Panc1 (cell line): ENCODE data around the gene CPEB1. TPM values are rescaled to one million over a fixed set of nuclear protein-coding genes. Genes with fewer than 3 reads are reported as not detected.

Experiments
- ATAC-seq: fragments of 200-7000 bp; cut with Tn5 transposase; 2 replicates; pipeline ENCODE4 v1.9.1; 2020; ENCODE audit warnings: mild to moderate bottlenecking, moderate library complexity
- BruUV-seq: library from RNA; stranded (reverse); fragments of 400-500 nt; replicated peaks from 2 replicates; lab custom pipeline; 2021; lab: Mats Ljungman, UMichigan
- CTCF ChIA-PET: fragments of 300-600 bp; sonication (Branson Sonifier 250); formaldehyde crosslinking; loops from one replicate; lab custom pipeline; 2022; ENCODE audit warnings: antibody characterized with exemption; lab: Charles Lee
- POLR2A ChIA-PET: fragments of 300-600 bp; sonication (Branson Sonifier 250); formaldehyde crosslinking; loops from one replicate; lab custom pipeline; 2022; ENCODE audit warnings: antibody characterized with exemption; lab: Charles Lee
- DNase-seq: peaks from one replicate; pipeline ENCODE4 v3.0.0-alpha.2; 2010; ENCODE audit warnings: low read depth, low spot score
- H3K27ac ChIP-seq: 2 replicates; pipeline ENCODE4 v1.5.1; 2011; ENCODE audit warnings: mild to moderate bottlenecking, low read length, inconsistent platforms
- H3K27me3 ChIP-seq: fragments of 200-500 bp; sonication (Bioruptor generic); 2 replicates; pipeline ENCODE4 v1.6.0; 2014; ENCODE audit warnings: low read length, inconsistent platforms; ENCODE audit not compliant: control insufficient read depth, insufficient read depth
- H3K36me3 ChIP-seq: fragments of 200-500 bp; sonication (Bioruptor generic); 2 replicates; pipeline ENCODE4 v1.5.1; 2014; ENCODE audit warnings: inconsistent platforms, mild to moderate bottlenecking, low read length, moderate library complexity; ENCODE audit not compliant: control insufficient read depth, insufficient read depth
- H3K4me1 ChIP-seq: 2 replicates; pipeline ENCODE4 v1.5.1; 2011; ENCODE audit warnings: inconsistent platforms, mild to moderate bottlenecking, low read length, moderate library complexity; ENCODE audit not compliant: control insufficient read depth, insufficient read depth
- H3K4me3 ChIP-seq, 2 experiments: 2 replicates each; pipeline ENCODE4 v1.5.1; 2011 to 2012; ENCODE audit warnings: low read depth in 2 of 2, low read length in 2 of 2, mild to moderate bottlenecking in 2 of 2, inconsistent platforms in 1 of 2, moderate library complexity in 1 of 2
- H3K9me3 ChIP-seq: fragments of 200-500 bp; sonication (Bioruptor generic); 2 replicates; pipeline ENCODE4 v1.5.1; 2014; ENCODE audit warnings: low read depth, mild to moderate bottlenecking, inconsistent platforms, low read length, moderate library complexity; ENCODE audit not compliant: control insufficient read depth, insufficient read depth
- POLR2AphosphoS5 ChIP-seq: IDR thresholded peaks from 2 replicates; pipeline ENCODE4 v1.6.1; 2012; ENCODE audit warnings: mild to moderate bottlenecking, low read depth, low read length, moderate library complexity
- SIN3A ChIP-seq: IDR thresholded peaks from 2 replicates; pipeline ENCODE4 v1.6.1; 2012; ENCODE audit warnings: low read depth, mild to moderate bottlenecking, low read length, moderate library complexity, borderline replicate concordance; ENCODE audit not compliant: insufficient read depth
- TCF7L2 ChIP-seq: IDR thresholded peaks from 2 replicates; pipeline ENCODE4 v1.6.1; 2011; ENCODE audit warnings: mild to moderate bottlenecking, low read depth, low read length, inconsistent platforms
- in situ Hi-C: cut with HindIII; loops from 2 replicates; pipeline ENCODE4 v1.10.0; 2016; ENCODE audit warnings: low sequenced_read_pairs, low pct_unique_long_range_greater_than_20kb
- intact Hi-C: fragments of 100-400 bp; cut with micrococcal nuclease; formaldehyde crosslinking; loops from one replicate; pipeline ENCODE4 v1.10.0; 2022; ENCODE audit not compliant: unreplicated experiment
- total RNA-seq: library from RNA; stranded (reverse); gene quantifications from one replicate; pipeline ENCODE4 v1.2.1, GENCODE V29; 2021; ENCODE audit not compliant: unreplicated experiment
- TF ChIP-seq, protein P1 (sequence below): fragments of 450-650 bp; IDR thresholded peaks from 2 replicates; pipeline ENCODE4 v1.5.1; 2017; ENCODE audit warnings: mild to moderate bottlenecking
- TF ChIP-seq, protein P2 (sequence below), 2 experiments: IDR thresholded peaks; 2 replicates each; pipeline ENCODE4 v1.6.1; 2011 to 2012; ENCODE audit warnings: low read depth in 2 of 2, control low read depth in 1 of 2, low read length in 1 of 2, mild to moderate bottlenecking in 1 of 2, moderate library complexity in 1 of 2; ENCODE audit not compliant: insufficient read depth in 1 of 2

Gene CPEB1
- total RNA-seq, 1 experiment from 2014 or later: 19.5 TPM

DNA sequence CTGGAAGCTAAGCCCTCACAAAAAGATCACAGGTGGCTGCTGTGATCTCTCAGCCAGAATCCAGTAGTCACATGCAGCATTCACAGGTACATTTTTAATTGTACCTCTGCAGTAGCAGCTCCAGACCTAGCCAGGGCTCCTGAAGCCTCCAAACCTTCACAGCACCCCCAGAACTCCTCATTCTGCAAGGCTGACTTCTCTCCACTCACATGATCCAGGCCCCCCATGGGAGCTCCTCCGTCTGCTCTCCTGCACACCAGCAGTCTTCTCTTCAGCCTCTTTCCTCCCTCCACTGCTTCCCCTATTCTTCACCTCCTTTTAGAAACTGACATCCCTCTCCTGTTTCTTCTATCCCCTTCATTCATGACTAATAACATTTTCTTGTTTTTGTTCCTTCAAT, 13.2 kb upstream of the CPEB1 start:
- Histone ChIP-seq H3K4me3 (no peak overlapping the region), H3K27ac (no peak overlapping the region), H3K27me3 (no peaks in the 10 kb centered on the region), H3K9me3 (no peaks in the 10 kb centered on the region), H3K4me1 (no peaks in the 10 kb centered on the region), H3K36me3 (no peaks in the 10 kb centered on the region; the same call in 1 of the 2 replicates)
- in situ Hi-C loops (no loop called here), intact Hi-C loops (no loop called here)
- POLR2A ChIA-PET: no interaction called here
- no peak for ATAC-seq
- CTCF ChIA-PET: no interaction called here
- DNase-seq: no peak
- BruUV-seq: no TSS peak
- TF ChIP-seq TCF7L2: no peak
- TF ChIP-seq POLR2AphosphoS5: no peak
- TF ChIP-seq, protein P1, sequence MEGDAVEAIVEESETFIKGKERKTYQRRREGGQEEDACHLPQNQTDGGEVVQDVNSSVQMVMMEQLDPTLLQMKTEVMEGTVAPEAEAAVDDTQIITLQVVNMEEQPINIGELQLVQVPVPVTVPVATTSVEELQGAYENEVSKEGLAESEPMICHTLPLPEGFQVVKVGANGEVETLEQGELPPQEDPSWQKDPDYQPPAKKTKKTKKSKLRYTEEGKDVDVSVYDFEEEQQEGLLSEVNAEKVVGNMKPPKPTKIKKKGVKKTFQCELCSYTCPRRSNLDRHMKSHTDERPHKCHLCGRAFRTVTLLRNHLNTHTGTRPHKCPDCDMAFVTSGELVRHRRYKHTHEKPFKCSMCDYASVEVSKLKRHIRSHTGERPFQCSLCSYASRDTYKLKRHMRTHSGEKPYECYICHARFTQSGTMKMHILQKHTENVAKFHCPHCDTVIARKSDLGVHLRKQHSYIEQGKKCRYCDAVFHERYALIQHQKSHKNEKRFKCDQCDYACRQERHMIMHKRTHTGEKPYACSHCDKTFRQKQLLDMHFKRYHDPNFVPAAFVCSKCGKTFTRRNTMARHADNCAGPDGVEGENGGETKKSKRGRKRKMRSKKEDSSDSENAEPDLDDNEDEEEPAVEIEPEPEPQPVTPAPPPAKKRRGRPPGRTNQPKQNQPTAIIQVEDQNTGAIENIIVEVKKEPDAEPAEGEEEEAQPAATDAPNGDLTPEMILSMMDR: no peak
- TF ChIP-seq SIN3A: no peak
- TF ChIP-seq, protein P2, sequence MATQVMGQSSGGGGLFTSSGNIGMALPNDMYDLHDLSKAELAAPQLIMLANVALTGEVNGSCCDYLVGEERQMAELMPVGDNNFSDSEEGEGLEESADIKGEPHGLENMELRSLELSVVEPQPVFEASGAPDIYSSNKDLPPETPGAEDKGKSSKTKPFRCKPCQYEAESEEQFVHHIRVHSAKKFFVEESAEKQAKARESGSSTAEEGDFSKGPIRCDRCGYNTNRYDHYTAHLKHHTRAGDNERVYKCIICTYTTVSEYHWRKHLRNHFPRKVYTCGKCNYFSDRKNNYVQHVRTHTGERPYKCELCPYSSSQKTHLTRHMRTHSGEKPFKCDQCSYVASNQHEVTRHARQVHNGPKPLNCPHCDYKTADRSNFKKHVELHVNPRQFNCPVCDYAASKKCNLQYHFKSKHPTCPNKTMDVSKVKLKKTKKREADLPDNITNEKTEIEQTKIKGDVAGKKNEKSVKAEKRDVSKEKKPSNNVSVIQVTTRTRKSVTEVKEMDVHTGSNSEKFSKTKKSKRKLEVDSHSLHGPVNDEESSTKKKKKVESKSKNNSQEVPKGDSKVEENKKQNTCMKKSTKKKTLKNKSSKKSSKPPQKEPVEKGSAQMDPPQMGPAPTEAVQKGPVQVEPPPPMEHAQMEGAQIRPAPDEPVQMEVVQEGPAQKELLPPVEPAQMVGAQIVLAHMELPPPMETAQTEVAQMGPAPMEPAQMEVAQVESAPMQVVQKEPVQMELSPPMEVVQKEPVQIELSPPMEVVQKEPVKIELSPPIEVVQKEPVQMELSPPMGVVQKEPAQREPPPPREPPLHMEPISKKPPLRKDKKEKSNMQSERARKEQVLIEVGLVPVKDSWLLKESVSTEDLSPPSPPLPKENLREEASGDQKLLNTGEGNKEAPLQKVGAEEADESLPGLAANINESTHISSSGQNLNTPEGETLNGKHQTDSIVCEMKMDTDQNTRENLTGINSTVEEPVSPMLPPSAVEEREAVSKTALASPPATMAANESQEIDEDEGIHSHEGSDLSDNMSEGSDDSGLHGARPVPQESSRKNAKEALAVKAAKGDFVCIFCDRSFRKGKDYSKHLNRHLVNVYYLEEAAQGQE (IDR thresholded peaks at IDR 0.05; ENCODE audit: insufficient read depth in 1 of 2, low read depth in 2 of 2, low read length in 1 of 2): no peak

DNA sequence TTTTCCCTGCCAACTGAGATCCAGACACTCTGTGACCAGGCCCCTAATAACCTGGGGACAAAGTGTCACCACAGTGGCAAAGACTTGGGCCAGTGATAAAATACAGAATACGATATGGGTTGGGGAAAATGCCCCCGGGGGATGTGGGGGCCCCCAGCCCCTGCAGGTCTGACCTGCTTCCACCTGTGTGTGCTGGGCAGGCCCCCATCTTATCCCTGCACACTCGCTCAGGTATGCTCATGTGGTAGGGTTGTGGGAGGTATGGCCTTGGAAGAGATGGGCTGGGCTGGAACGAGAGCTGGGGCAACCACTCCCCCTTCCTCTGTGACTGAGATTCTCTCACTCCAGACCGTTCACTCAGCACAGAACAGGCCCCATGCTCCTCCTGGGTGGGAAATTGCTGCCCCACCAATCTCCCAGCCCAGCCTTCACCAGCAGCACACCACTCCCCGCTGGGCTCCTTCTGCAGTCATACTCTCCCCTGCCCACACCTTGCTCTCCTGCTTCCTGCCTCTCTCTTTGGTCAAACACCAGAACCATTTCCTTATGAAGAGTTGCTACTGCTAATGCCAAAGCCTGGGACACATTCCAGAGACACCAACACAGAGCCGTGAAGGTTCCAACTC, 9.6 kb upstream of the CPEB1 start:
- no TSS peak for BruUV-seq
- in situ Hi-C loops (no loop called here), intact Hi-C loops (no loop called here)
- DNase-seq (no peak), ATAC-seq (no peak)
- Histone ChIP-seq H3K4me1 (no peaks in the 10 kb centered on the region), H3K36me3 (no peaks in the 10 kb centered on the region), H3K27me3 (no peaks in the 10 kb centered on the region), H3K9me3 (no peaks in the 10 kb centered on the region), H3K27ac (no peak overlapping the region), H3K4me3 (no peak overlapping the region)
- ChIA-PET CTCF (no interaction called here), POLR2A (no interaction called here)
- TF ChIP-seq SIN3A: no peak

DNA sequence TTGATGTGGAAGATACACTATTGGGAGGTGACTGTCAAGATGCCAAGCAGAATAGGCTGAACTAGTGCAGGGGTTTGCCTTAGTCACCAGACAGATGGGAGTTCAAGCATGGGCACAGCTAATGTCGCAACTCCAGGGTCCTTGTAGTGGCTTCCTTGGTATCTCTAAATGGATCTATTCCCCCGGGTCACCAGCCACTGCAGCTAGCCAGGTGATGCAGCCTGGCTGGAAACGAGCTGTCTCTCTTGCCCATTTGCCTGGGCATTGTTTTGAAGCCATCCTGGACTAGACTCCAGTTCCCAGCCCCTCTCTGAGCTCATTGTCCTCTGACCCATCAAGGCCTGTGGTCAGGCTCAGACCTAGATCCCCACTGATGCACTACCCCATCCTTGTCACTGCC, 8.4 kb upstream of the CPEB1 start:
- DNase-seq (no peak), ATAC-seq (no peak)
- intact Hi-C loops: no loop called here
- TF ChIP-seq SIN3A (no peak), POLR2AphosphoS5 (no peak), TCF7L2 (no peak)
- TF ChIP-seq, protein P2 (IDR thresholded peaks at IDR 0.05; ENCODE audit: insufficient read depth in 1 of 2, low read depth in 2 of 2, low read length in 1 of 2): no peak
- TF ChIP-seq, protein P1: no peak
- Histone ChIP-seq H3K4me3 (no peak overlapping the region), H3K27ac (no peak overlapping the region), H3K27me3 (no peaks in the 10 kb centered on the region), H3K9me3 (no peaks in the 10 kb centered on the region), H3K36me3 (no peaks in the 10 kb centered on the region), H3K4me1 (no peaks in the 10 kb centered on the region)
- POLR2A ChIA-PET: no interaction called here
- CTCF ChIA-PET: no interaction called here
- in situ Hi-C loops: no loop called here
- no TSS peak for BruUV-seq
